NCI-H2196 treated with DMSO at 0.1 percent for 48 hours (cell line): ENCODE results near the gene BMP7.

ENCODE experiments used
- DNase-seq: peaks from one replicate; lab custom pipeline; 2025; ENCODE audit not compliant: unreplicated experiment; lab: John Stamatoyannopoulos, UW

BMP7 gene

GRCh38 chr20:57266291-57267157 lies at the start of gene BMP7:
TSS of gene BMP7 (minus strand) at chr20:57266641. CDS start at chr20:57266122, 519 bp downstream.
- DNase-seq: no peak

GRCh38 chr20:57315976-57316480 lies 49.6 kb upstream of the BMP7 start:
- no peak for DNase-seq

DNA sequence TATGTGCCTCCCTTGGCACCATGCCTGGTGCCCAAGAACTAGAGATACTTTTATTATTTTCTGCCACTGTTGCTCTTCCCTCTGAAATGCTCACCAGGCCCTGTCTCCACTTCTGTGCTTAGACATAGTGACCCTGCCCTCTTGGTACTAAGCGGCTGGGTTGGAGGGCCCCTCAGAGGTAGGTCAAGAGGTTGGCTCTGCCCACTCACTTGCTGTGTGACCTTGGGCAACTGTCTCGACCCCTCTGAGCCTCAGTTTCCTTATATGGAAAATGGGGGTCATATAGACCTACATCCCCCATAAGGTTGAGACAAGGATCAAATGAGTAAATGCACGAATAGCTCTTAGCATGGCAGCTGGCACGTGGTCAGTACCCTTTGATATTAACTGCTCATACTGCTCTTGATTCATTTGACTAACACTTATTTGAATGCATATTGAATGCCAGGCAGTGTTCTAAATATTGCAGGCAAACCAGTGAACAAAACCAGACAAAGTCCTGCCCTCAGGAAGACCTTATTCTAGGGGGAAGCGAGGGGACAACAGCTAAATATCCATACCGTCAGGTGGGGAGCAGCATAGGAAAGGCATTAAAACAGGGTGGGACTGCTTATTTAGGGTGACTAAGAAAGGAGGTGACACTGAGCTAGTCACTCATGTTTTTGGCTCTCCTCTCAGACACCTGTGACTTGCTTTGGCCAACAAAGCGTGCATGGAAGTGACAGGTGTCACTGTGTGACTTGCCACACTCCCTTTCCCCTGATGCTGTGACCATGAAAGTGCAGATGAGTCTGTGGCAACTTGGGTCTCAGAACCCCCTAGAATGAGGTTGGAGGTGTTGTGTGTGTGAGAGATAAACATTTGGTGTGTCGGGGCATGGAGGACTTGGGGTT lies 48.9 kb upstream of the BMP7 start:
- no peak for DNase-seq

DNA sequence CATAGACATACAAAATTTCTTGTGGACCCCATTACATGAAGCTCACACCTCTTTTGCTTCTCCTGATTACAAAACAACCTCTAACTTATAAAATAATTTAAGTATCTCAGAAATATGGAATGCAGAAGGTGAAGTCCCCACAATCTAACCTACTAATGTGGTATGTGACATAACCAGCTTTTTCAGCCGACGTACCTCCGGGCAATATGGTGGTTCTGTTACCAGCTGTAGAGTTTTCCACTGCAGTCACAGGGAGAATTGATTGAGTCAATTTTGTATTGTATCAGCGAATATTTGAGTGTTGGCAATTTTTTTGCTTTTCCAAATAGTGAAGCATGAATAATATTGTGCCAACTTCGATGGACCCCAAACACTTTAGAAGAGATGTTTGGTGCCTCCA lies 47.5 kb upstream of the BMP7 start:
- DNase-seq: no peak

DNA sequence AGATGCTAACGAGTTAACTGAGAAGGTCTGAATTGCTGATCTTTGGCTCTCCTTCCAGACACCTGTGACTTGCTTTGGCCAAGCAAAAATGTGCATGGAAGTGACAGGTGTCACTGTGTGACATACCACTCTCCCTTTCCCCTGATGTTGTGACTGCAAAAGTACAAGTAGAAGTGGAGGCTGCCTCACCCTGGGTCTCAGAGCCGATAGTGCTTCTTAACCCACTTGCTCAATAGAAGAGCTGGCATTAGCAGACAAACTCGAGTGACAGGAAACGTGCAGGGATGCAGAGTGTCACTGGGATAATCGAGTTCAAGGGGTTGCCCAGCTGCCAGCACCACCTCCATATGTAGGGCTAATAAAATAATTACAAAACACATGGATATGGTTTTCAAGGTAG lies 46.8 kb upstream of the BMP7 start:
- no peak for DNase-seq

DNA sequence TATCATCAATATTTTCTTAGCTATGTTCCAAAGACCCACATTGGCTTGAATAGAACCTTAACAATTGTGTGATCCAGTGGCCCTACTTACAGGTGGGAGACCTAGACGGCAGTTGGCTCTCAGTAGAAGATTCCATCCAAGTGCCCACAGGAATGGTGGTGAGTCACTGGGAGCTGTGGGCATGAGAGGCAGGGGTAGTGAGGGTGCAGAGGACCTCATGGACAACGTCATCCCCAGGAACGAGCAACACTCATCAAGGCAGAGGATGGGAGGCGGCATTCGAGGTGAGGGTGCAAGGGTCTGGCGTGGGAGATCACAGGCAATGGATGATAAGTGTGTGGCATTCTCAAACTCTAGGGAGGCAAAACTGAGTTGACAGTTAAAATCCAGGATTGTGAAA lies 45.7 kb upstream of the BMP7 start:
- DNase-seq: no peak

DNA sequence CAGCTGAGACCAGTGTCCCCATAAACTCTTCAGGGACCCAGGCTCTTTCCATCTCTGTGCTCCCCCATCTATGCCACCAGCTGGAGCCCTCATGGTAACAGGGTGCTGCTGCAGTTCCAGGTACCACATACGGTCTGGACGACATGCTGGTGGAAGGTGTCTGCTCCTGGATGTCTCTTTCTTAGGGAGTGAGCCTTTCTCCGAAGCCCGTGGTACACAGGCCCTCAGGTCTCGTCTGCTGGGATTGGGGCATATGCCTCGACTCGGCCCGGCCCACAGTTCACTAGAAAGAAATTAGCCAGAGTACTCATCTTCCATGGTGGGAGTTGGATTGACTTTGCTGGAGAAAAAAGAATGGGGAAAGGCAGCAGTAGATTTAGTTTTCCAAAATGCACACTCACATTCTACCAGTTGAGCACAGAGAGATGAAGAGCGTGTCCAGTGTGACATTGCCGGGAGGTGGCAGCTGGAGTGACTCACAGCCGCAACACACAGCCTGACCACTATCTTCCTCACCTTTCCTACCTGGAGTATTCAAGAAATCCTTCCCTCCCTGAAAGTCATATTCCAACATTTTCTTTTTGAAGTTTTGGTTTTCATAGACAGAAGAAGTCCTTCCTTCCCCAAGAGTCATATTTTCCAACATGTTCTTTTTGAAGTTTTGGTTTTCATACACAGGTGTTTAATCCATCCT lies 44.5 kb upstream of the BMP7 start:
- no peak for DNase-seq

DNA sequence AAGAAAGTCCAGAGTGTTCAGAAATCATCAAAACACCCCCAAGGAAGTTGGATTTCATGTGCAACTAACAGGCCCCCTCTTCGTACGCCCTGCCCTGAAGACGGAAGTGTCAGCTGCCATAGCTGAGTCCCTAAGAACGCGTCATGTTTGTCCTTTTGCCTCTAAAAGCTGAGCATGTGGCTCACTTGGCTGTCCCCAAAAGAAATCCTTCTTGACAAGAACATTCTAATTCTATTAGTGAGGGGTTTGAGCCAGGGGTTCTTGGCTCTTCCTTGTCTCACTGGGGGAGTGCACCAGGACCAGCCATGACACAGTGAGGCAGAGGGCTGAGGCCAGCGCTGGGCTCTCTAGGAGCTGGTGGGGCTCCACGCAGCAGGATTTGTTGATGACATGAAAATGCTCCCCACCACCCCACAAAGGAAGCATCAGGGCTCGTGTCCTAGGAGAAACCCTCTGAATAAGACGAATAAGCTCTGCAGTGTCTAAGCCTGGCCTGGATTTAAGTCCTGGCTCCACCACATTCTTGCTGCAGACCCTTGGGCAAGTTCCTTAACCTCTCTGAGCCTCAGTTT lies 43.2 kb upstream of the BMP7 start:
- no peak for DNase-seq

- DNase-seq: no peak
Observed at GRCh38 chr20:57308451-57309271, 42.2 kb upstream of the BMP7 start.

DNA sequence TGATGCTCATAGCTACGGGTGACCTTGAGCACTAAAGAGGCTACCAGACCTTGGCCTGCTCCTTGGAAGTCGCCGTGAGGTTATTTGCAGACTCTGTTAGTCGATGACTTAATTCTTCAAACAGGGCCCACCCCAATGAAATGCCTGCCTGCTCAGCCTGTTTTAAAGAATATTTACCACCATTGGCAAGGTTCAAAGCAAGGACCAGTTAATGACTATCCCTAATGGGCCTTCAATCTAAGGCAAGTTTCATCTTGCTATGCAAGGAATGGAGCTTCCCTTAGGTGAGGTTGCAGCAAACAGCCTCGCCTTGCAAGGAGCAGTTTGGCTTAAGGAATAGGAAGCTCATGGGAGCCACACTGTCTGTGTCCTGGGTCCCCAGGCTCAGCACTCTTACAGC lies 40.3 kb upstream of the BMP7 start:
- no peak for DNase-seq

DNA sequence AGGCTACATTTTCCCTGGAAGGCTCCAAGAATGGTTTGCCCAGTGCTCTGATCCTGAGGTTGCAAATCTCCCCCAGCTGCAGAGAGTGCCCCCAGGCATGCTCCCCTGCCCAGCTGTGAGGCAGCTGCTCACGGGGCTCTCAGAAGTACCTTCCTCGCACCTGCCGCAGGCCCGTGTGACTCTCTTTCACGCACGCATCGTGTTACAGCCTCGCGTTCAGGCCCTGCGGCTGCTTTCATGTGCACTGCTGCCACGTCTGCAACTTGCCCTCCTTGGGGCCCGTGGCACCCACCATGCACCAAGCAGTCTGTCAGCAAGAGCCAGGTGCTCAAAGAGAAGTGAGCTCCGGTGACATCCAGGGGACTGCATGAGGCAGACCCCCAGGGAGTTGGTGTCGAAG lies 34.6 kb upstream of the BMP7 start:
- DNase-seq: no peak

- DNase-seq: no peak
Observed at GRCh38 chr20:57298457-57298856, 32.0 kb upstream of the BMP7 start.

DNA sequence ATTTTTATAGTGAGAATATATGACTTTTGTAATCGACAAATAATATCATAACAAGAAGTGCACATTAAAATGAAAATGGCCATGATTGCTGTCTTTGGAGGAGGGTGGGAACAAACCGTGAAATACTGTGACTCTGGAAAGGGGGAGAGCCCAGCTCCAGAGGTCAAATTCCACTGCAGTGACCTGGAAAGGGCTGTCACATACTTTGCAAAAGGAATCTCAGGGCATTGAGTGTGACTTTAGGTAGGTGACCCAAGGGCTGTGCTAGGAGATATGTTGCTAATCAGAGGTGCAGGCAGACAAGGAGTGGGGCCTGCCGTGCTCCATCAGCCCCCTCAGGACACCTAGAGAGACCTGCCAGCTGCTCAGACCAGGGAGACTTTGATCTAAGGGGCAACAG lies 28.1 kb upstream of the BMP7 start:
- DNase-seq: no peak

DNA sequence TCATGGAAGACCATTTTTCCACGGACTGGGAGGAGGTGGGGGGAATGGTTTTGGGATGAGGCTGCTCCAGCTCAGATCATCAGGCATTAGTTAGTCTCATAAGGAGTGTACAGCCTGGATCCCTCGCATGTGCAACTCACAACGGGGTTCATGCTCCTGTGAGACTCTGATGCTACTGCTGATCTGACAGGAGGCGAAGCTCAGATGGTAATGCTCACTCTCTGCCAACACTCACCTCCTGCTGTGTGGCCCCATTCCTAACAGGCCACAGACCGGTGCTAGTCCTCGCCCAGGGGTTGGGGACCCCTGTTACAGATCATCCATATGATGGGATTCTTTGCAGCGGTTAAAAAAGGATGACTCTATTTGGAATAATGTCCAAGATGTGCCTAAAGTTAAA lies 27.6 kb upstream of the BMP7 start:
- no peak for DNase-seq

DNA sequence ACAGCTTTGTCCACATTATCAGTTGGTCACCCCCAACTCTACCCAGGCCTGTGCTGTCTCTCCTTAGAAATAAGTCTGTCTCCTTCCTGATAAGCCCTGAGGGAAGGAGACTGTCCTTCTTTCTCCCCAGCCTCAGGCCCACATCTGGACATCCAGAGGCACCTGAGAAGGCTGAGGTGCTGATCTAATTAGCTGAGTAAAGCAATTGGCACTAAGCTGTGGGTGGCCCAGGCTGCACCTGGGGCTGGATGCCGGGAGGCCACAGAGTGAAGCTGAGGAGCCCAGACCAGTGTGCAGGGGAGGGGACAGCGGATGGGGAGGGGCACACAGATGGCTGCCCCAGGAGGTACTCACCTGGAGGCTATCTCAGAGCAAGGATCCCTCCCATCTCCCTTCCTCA lies 26.2 kb upstream of the BMP7 start:
- DNase-seq: no peak

DNA sequence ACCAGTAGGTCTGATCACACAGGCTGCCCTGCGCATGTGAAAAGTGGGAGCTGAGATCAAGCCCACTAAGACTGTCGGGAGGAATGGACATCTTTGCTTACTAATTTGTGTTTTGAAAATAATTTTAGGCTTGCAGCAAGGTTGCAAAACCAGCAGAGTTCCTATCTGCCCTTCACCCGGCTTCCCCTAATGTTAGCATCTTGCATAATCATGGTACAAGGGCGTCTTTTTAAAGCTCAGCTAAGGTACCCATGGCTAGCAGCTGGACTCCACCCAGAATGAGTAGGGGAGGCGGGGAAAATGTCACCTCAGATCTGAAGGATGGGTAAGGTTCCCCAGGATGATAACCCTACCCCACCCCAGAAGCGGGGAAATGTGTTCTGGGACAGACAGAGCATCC lies 25.3 kb upstream of the BMP7 start:
- DNase-seq: no peak

DNA sequence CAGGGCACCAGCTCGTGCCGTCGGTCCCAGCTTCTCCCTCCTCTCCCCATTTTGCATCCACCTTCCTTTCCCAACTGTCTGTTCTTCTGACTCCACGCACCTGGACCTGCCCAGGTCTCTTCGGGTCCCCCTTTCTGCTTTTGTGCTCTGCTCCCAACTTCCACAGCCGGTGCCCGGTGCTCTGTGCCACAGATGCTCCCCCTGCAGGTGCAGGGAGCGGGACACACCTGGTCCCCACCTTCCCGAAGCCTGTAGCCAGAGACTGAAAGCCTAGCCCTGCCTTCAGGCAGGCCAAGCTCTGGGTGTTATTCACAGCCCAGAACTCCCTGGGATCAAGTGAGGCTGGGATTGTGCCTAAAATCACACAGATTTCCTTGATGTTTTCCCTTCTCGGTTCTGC lies 24.6 kb upstream of the BMP7 start:
- no peak for DNase-seq

- DNase-seq: no peak
Observed at GRCh38 chr20:57290178-57290484, 23.7 kb upstream of the BMP7 start.

DNA sequence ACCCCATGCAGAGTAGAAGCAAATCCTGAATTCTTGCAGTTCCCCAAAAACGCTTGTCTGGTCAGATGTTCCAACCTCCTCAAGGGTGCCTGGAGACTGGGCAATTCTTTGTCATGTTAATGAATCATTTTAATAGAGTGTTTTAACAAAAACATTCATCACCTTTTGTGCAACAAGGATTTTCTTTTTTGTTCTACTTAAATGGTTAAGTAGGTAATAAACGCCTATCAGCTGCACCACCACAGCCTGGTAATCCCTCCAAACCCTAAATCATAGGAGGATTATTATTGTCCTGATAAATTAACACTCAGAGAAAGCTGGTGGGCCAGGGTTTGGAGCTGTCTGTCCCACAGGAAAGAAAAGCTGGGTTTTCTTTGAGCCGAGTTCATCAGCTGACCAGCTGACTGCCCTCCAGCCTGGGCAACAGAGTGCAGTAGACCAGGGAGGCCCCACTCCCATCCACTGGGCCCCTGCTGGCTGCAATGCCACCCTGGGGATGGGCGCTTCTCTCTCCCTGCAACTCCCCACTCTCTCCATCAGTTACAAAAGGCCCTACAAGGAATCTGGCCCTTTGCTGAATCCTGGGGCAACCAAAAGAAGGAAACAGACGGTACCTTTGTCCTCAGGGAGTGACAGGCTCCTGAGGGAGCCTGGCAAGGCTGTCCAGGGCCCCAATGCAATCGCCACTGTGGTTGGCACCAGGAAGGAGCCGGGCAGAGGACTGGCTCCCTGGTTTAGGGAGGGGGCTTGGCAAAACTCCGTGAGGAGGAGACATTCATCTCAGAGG lies 23.1 kb upstream of the BMP7 start:
- no peak for DNase-seq
